Activated naive CD4-positive, alpha-beta T cell treated with anti-CD3 and anti-CD28 coated beads, Interleukin-2, amount 50 U/mL, for 72 hours (primary cell): ENCODE measurements around the gene TF. TPM values are rescaled to one million over a fixed set of nuclear protein-coding genes. Genes with fewer than 3 reads are reported as not detected.

Experiments
- ATAC-seq, 2 donors: fragments of 150-1000 bp; cut with Tn5 transposase; 2 replicates each; pipeline ENCODE4 v1.10.0; 2021; ENCODE audit warnings: mild to moderate bottlenecking in 2 of 2, moderate library complexity in 2 of 2
- DNase-seq, 2 donors: peaks; one replicate each; pipeline ENCODE4 v3.0.0; 2021 to 2022; ENCODE audit warnings: low spot score in 2 of 2
- H3K27ac Mint-ChIP-seq, 2 donors: one replicate each; pipeline ENCODE4 v1.8.0; 2022; ENCODE audit warnings: mild to moderate bottlenecking in 2 of 2, mixed read lengths in 2 of 2
- H3K36me3 Mint-ChIP-seq, 2 donors: one replicate each; pipeline ENCODE4 v1.8.0; 2022; ENCODE audit warnings: mixed read lengths in 2 of 2
- H3K9me3 Mint-ChIP-seq, 2 donors: one replicate each; pipeline ENCODE4 v1.8.0; 2022; ENCODE audit warnings: mixed read lengths in 2 of 2
- total RNA-seq, 2 donors: library from RNA; stranded (reverse); gene quantifications; one replicate each; pipeline ENCODE4 v1.2.3, GENCODE V29; 2022

The TF gene
- total RNA-seq, 2 donors from 2014 or later, result 0.47 to 0.93 TPM

GRCh38 chr3:133834621-133835417, 88.6 kb downstream of the TF start:
- no peak for ATAC-seq
- Mint-ChIP-seq H3K9me3 (no peaks in the 10 kb centered on the region), H3K27ac (no peak overlapping the region), H3K36me3 (no peaks in the 10 kb centered on the region)
- no peak for DNase-seq

GRCh38 chr3:133835418-133835743, 89.2 kb downstream of the TF start:
- DNase-seq (no peak), ATAC-seq (no peak)
- Mint-ChIP-seq H3K27ac (no peak overlapping the region), H3K36me3 (no peaks in the 10 kb centered on the region), H3K9me3 (no peaks in the 10 kb centered on the region)

GRCh38 chr3:133835961-133836360, 89.8 kb downstream of the TF start:
- no peaks in the 10 kb centered on the region for H3K36me3 Mint-ChIP-seq

GRCh38 chr3:133836497-133837158, 90.4 kb downstream of the TF start:
- Mint-ChIP-seq H3K9me3 (no peaks in the 10 kb centered on the region), H3K27ac (no peak overlapping the region), H3K36me3 (no peaks in the 10 kb centered on the region)
- ATAC-seq (no peak), DNase-seq (no peak)

More at GRCh38 chr3:133835961-133836360, 89.8 kb downstream of the TF start:
- ATAC-seq, result no peak
- DNase-seq, result no peak
- Mint-ChIP-seq H3K27ac (no peak overlapping the region), H3K9me3 (no peaks in the 10 kb centered on the region)

- H3K27ac Mint-ChIP-seq, result no peak overlapping the region
- no peaks in the 10 kb centered on the region for H3K9me3 Mint-ChIP-seq
- DNase-seq, result no peak
- H3K36me3 Mint-ChIP-seq, result no peaks in the 10 kb centered on the region
- ATAC-seq, result no peak
Measured at GRCh38 chr3:133837487-133838295, 91.5 kb downstream of the TF start.

- DNase-seq (no peak), ATAC-seq (no peak)
- H3K27ac Mint-ChIP-seq, result no peak overlapping the region
- H3K9me3 Mint-ChIP-seq, result no peaks in the 10 kb centered on the region
- H3K36me3 Mint-ChIP-seq, result no peaks in the 10 kb centered on the region
Measured at GRCh38 chr3:133838296-133838789, 92.2 kb downstream of the TF start.

GRCh38 chr3:133838916-133839800, 93.0 kb downstream of the TF start:
- Mint-ChIP-seq H3K9me3 (no peaks in the 10 kb centered on the region), H3K36me3 (no peaks in the 10 kb centered on the region)
- no peak for ATAC-seq

GRCh38 chr3:133840055-133840737, 94.0 kb downstream of the TF start:
- Mint-ChIP-seq H3K9me3 (no peaks in the 10 kb centered on the region), H3K27ac (no peak overlapping the region), H3K36me3 (no peaks in the 10 kb centered on the region)
- ATAC-seq (no peak), DNase-seq (no peak)

More at GRCh38 chr3:133838916-133839800, 93.0 kb downstream of the TF start:
- no peak for DNase-seq
- no peak overlapping the region for H3K27ac Mint-ChIP-seq

- no peaks in the 10 kb centered on the region for H3K36me3 Mint-ChIP-seq
- DNase-seq (no peak), ATAC-seq (no peak)
- no peaks in the 10 kb centered on the region for H3K9me3 Mint-ChIP-seq
- no peak overlapping the region for H3K27ac Mint-ChIP-seq
Measured at GRCh38 chr3:133840767-133841166, 94.6 kb downstream of the TF start.

- no peak for ATAC-seq
- no peak overlapping the region for H3K27ac Mint-ChIP-seq
- DNase-seq, result no peak
- no peaks in the 10 kb centered on the region for H3K36me3 Mint-ChIP-seq
- H3K9me3 Mint-ChIP-seq, result no peaks in the 10 kb centered on the region
Measured at GRCh38 chr3:133841196-133841595, 95.0 kb downstream of the TF start.

- H3K36me3 Mint-ChIP-seq, result no peaks in the 10 kb centered on the region
Measured at GRCh38 chr3:133842158-133842557, 96.0 kb downstream of the TF start.

GRCh38 chr3:133843634-133844033, 97.4 kb downstream of the TF start:
- H3K27ac Mint-ChIP-seq, result no peak overlapping the region
- DNase-seq (no peak), ATAC-seq (no peak)
- no peaks in the 10 kb centered on the region for H3K9me3 Mint-ChIP-seq
- no peaks in the 10 kb centered on the region for H3K36me3 Mint-ChIP-seq

More at GRCh38 chr3:133842158-133842557, 96.0 kb downstream of the TF start:
- DNase-seq, result peak in 1 of 2 donors; percentile 35
- no peak for ATAC-seq
- Mint-ChIP-seq H3K27ac (no peak overlapping the region), H3K9me3 (no peaks in the 10 kb centered on the region)

- H3K36me3 Mint-ChIP-seq, result no peaks in the 10 kb centered on the region
- no peak for DNase-seq
- no peak overlapping the region for H3K27ac Mint-ChIP-seq
- no peak for ATAC-seq
- no peaks in the 10 kb centered on the region for H3K9me3 Mint-ChIP-seq
Measured at GRCh38 chr3:133845127-133845526, 98.9 kb downstream of the TF start.
